GM18868 (cell line): Measurements from ENCODE around the gene C1QTNF12.

Experiments used
- ATAC-seq: cut with Tn5 transposase; IDR thresholded peaks from one replicate; pipeline ENCODE4 v1.9.1; 2021; ENCODE audit warnings: mild to moderate bottlenecking, moderate library complexity; ENCODE audit not compliant: unreplicated experiment

Gene C1QTNF12

DNA sequence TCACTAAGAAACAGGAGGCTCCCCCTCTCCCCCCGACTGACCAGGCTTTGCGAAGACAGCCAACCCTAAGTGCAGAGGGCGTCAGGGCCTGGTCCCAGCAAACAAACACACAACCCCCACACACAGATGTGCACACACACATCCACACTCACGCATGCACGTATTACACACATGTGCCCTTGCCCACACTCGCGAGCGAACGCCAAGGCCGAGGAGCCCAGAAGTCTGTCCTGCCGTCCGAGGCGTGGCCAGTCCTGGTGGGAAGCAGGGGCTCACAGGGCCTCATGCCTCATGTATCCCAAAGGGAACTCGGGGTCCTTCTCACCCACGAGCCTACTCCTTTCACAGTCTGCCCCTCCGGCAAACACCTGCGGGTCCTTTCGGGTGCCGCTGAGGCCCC lies 16.8 kb downstream of the C1QTNF12 start:
- ATAC-seq: no peak

GRCh38 chr1:1228596-1229321 lies 17.8 kb downstream of the C1QTNF12 start:
- no peak for ATAC-seq

DNA sequence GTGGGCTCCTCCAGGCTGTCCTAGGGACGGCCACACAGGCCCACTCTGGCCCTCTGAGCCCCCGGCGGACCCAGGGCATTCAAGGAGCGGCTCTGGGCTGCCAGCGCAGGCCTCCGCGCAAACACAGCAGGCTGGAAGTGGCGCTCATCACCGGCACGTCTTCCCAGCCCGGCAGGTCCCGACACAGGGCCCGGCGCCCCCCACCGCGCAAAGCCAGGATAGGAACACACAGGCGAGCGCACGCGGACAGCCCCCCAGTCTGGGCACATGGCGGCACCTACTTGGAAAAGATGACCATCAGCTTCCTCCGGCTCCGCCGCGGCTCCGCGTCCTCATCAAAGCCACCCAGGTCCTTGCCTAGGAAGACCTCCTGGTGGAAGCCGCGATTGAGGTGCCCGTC lies 18.3 kb downstream of the C1QTNF12 start:
- ATAC-seq: no peak

DNA sequence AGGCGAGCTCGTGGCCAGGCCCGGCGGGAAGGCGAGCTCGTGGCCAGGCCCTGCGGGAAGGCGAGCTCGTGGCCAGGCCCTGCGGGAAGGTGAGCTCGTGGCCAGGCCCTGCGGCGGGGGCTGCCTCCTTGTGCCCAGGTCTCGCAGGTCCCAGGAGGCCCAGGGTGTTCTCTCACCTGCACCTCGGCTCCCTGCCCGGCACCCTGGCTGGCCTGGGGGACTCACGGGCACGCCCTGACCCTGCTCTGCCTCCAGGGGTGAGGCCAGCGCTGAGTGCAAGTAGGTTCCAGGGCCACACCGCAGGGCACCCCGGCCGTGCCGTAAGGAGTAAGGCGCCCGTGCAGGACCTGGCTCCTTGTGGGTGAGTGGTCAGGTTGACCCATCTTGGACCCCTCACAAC lies 19.1 kb downstream of the C1QTNF12 start:
- no peak for ATAC-seq

- no peak for ATAC-seq
Observed at GRCh38 chr1:1226566-1227362, 19.8 kb downstream of the C1QTNF12 start.

DNA sequence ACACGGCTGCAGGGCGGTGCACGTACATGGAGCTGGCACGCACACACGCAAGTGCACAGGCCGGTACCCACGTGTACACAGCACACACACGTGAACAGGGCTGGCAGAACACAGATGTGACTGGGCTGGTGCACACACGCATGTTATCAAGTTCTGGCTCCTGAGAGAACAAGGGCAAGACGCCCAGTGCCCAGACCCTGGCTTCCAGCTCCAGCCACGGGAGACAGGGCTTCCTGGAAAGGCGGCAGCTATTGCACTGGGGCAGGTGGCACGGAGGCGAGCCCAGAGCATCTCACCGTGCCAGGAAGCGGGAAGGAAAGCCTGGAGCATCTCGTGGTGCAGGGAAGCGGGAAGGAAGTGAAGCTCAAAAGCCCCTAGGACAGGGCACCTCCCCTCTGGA lies 20.6 kb downstream of the C1QTNF12 start:
- no peak for ATAC-seq

GRCh38 chr1:1225238-1225845 lies 21.2 kb downstream of the C1QTNF12 start:
- ATAC-seq: no peak

GRCh38 chr1:1223891-1224290 lies 22.6 kb downstream of the C1QTNF12 start:
- no peak for ATAC-seq

DNA sequence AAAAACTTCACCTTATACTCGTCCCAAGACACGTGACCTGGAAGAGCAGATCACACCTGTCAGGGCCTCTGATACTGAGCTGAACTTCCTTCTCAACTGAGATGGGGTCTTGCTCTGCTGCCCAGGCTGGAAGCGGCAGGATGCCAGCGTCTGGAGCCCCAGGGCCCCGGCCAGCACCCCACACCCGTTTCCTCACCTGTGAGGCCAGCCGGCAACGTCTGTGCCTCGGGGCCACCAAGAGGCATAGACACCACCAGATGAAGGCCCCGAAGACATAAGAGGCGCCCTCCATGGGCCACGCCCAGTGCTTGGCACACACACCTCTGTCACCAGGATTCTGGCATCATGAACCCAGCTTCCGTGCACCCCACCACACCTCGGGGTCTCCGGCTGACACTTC lies 23.2 kb downstream of the C1QTNF12 start:
- ATAC-seq: no peak

- no peak for ATAC-seq
Observed at GRCh38 chr1:1222575-1223225, 23.8 kb downstream of the C1QTNF12 start.

- ATAC-seq: no peak
Observed at GRCh38 chr1:1221887-1222574, 24.5 kb downstream of the C1QTNF12 start.

DNA sequence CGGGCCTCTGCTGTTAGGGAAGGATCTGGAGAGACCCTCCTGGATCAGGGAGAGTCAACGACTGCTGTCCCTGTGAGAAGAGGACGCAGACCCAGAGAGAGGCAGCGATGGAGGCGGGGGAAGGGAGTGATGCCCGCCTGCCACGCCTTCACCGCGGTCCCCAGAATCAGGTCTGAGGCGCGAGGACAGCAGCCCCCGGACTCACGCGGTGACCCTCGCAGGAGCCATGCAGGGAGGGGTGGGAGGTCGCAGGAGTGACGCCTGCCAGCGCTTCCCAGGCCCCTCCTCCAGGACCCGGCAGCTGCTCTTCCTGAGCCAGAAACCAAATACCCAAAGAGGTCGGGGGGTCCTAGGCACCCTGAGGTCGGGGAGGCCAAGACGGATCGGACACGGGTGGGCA lies 26.3 kb downstream of the C1QTNF12 start:
- no peak for ATAC-seq

DNA sequence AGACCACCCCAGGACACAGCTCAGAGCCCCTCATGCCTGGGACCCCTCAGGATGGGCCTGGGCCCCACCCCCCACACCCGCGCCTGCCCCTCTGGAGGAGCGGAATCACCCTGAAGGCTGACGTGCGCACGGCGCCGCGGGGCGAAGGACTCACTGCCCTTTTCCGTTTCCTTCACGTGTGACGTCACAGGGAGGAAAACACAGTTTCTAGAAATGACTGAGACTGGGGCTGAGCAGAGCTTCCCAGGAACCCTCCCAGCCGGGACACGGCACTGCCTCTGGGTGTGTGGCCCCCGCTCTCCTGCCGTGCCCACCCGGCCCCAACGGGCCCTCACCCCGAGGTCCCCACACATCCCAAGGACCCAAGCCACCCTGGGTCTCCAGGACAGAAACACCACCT lies 27.2 kb downstream of the C1QTNF12 start:
- no peak for ATAC-seq

GRCh38 chr1:1218524-1219200 lies 27.9 kb downstream of the C1QTNF12 start:
- ATAC-seq: no peak

DNA sequence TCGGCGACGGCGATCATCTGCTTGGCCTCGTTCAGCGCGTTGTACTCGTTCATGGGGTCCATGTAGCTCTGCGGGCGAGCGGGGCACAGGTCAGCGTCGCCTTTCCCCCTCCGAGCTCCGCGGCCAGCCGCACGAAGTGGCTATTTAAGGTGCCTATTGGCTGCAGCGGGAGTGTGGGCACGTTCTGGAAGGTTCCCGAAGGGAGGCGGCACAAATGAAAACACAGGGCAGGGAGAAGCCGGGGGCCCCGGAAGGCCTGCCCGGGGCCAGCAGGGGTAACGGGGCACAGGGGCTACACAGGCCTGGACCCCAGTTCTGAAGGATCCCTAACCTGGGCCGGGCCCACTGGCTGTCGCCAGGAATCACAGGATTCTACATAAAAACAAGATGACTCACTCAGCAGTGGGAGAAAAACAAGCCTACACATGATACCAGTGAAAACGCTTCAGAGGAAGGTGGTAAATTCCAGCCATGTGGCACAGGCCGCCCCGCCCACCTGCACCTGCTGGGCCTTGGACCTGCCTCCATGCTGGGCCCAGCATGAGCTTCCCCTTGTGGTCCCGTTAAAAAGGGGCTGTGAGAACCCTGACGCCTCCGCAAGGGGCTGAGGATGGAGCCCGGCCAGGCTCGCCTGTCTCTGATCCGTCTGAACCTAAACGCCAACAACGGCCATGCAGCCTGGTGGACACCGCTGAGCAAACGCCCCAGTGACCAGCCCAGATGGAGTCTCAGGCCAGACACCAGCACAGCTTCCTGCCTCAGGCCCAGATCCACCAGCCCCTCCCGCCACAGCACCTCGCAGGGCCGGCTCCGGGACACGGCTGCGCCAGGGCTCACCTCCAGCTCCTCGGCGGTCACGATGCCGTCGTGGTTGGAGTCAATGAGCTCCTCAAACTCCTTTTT lies 28.6 kb downstream of the C1QTNF12 start:
- ATAC-seq: no peak

- no peak for ATAC-seq
Observed at GRCh38 chr1:1216770-1217620, 29.5 kb downstream of the C1QTNF12 start.

- ATAC-seq: no peak
Observed at GRCh38 chr1:1215881-1216605, 30.5 kb downstream of the C1QTNF12 start.
